Measurements from ENCODE around the gene DOK5.
"Not testable (repeated sequence)": the region's sequence is repeated elsewhere in the genome, so short reads cannot be mapped to it uniquely, and the experiment has no call there.

DOK5 gene

DNA sequence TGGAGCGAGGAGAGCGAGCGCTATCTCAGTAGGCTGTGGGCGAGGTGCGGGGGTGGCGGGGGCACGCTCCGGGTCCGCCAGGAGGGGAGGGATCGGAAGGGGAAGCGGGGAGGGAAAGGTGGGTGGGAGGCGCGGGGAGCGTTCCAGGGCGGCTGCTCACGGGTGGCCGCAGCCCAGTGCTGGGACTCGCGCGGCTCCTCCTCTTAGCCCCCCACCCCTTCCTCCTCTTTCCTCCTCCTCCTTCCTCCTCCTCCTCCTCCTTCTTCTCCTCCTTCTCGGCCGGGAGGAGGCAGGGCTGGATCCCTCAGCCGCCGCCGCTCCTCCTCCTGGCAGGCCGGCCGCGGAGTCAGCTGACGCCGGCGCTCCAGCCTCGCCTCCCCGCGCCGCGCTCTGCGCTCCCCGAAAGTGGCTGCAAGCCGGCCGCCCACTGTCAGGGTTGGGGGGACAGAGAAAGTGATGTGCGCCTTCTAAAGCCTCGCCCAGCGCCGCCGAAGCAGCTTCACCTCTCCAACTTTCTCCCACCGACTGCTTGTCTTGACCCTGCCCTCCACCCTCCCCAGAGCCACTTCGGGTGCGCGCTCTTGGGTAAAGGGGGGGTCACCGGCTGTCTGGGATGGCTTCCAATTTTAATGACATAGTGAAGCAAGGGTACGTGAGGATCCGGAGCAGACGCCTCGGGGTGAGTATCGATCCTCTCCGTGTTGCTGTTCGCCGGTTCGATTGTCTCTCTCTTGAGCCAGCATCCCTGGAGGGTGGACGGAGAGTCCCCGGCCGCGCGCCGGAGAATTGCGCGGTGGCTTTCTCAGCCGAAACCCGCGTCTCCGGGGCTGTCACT lies at the start of gene DOK5:
TSS of gene DOK5 (plus strand) at position 260 of the 835 bp plus-strand sequence. CDS start at position 614, 354 bp downstream.
- peak; percentile 87 for DNase-seq

DNA sequence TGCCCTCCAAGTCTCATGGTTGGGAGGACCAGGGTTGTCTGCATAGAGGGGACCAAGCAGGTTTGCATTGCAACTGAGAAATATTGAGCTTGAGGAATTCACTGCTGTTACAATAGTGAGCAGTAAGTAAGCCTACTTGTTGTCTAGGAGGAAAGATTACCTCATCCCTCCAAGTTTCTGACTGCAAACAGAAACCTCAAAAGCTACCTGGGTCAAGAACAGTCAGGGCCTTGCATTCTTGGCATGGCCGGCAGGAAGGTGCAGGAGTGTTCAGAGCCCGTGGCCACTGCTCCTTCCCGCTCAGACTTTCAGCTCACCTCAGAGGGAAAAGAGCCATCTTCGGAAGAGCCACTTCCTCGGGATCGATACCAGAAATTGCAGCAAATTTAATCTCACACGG lies 46.0 kb upstream of the DOK5 start:
- DNase-seq = no peak

DNA sequence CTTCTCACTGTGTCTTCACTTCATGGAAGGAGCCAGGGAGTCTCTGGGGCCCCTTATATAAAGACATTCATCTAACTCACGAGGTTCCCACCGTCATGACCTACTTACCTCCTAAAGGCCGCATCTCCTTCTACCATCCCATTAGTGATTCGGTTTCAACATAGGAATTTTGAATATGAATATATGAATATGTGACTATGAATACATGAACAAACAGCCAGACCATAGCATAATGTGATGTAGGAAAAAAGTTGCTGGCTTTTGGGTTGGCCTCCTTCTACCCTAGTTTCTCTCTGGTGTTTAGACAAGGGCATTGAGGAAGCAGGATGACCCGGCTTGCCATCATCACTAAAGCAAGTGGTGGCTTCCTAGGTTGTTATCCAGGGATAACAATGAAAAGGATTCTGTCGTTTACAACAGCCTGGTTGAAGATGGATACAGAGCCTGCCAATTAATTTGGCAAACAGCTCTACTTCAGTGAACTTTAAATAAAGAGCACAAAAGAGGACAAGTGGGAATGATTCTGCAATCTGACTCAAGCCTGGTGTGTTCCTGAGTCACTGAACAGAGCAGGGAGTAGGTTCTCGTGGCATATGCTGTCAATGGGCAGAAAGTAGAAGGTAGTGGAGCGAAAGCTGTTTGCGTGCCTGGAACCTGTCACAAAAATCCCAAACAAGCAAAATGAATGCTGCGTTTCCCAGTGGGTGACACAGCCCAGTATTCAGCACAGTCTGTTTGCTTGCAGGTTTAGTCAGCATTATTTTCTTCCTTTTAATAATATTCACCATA lies 44.0 kb upstream of the DOK5 start:
- no peak for DNase-seq

DNA sequence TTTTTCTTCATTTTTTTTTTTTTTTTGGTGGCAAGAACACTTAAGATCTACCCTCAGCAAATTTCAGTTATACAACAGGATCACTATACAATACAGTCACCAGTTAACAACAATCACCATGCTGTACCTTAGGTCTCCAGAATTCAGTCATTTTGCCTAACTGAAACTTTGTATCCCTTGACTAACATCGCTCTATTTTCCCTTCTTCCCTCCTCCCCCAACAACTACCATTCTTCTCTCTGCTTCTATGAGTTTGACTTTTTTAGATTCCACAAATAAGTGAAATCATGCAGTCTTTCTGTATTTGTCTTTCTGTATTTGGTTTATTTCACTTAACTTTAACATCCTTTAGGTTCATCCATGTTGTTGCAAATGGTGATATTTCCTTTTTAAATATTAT lies 42.4 kb upstream of the DOK5 start:
- DNase-seq = no peak

DNA sequence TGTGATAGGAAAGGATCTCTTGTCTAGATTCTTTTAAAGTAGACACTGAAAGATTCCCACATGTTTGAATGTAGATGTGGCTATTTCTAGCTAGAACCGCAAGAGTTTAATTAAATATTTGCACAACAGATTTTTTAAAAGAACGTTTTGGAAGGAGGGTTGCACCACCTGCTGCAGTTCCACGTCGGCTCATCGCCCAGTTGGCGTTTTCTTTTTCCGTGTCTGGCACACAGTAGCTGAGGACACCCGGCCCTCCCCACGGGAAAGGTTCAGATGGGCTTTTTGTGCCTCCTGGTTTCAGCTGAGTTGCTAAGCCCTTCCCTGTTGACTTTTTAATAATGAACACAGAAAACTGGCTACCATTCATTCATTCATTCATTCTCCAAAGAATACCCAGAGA lies 41.8 kb upstream of the DOK5 start:
- peak; percentile 47 for DNase-seq

DNA sequence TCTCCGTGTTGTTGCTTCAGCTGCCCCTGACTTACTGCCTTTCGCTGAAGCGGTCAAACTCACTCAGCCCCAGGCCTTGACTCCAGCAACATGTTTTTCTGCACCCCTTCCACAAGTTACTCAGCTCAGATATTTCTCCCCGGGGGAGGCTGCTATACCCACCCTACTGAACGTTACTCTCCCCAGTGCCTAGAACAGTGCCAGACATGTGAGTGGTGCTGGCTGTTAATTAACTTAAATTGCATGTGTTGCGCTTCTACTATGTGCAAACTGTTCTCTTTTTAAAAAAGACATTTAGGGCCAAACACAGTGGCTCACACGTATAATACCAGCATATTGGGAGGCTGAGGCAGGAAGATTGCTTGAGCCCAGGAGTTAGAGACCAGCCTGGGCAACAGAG lies 41.2 kb upstream of the DOK5 start:
- no peak for DNase-seq

DNA sequence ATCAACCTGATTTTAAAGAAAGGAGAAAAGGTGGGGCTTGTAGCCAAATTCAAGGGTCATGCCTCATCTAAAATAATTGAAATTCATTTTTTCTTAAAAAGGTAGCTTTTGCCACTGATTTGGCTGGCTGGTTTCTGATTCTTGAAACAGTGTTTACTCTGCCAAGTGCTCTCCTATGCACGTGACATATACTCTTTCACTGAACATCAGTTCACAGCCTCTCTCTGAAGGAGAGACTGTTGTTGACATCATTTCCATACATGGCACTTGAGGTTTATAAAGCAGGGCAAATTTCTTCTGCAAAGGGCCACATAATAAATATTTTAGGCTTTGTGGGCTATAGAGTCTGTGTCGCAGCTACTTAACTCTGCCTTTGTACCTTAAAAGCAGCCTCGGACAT lies 40.4 kb upstream of the DOK5 start:
- DNase-seq = no peak

DNA sequence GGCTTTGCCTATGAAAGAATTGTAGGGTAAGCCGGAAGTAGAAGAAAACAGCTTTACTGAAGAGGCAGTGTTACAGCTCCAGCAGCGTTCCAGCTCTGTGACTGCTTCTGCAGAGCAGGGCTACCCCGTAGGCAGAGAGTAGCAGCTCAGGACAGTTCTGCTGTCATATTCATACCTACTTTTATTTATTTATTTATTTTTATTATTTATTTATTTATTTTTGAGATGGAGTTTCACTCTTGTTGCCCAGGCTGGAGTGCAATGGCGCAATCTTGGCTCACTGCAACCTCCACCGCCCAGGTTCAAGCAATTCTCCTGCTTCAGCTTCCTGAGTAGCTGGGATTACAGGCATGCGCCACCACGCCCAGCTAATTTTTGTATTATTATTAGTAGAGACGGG lies 39.0 kb upstream of the DOK5 start:
- not testable (repeated sequence) for DNase-seq

DNA sequence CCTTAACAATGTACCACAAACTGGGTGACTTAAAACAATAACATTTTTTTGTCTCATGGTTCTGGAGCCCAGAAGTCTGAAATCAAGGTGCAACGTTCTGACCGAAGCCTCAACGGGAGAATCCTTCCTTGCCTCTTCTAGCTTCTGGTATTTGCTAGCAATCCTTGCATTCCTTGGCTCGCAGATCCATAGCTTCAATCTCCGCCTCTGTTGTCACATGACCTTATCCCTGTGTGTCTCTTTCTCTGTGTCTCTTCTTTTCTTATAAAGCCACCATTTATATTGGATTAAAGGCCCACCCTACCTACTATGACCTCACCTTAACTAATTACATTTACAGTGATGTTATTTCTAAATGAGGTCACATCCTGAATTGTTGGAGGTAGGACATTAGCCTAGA lies 37.2 kb upstream of the DOK5 start:
- no peak for DNase-seq

DNA sequence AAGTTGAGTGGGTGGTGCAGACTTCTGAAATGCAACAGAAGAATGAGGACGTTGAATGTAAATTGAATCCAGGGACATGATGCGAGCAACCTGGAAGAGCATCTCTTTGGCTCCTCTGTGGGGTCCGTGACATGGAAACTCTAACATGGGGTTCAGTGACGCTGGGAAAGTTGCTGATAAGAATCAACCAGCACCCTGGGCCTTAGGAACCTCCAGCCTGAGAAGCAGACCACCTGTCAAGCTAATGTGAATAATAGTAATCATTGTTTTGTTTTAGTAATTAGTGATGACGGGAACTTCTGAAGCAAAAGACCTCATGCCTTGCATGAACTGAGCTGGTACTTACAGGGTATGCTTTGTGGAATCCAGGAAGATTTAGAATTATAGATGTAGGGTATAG lies 25.2 kb upstream of the DOK5 start:
- DNase-seq = no peak

DNA sequence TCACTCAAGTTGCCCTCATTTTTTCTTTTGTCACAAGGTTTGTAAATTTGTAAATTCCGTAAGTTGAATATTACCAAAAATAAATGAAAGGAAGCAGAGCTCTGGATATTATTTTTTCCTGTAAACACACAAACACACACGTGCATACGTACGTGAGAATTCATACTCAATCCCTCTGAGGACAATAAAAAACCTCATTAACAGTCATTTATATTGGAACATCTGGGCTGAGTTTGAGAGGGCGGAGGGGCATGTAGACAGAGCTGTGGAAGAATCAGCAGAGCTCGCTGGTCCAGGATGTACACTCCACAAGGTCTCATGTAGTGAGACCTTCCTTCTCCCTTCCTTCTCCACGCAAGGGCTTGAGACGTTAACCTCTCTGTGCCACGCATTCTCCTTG lies 24.2 kb upstream of the DOK5 start:
- no peak for DNase-seq

DNA sequence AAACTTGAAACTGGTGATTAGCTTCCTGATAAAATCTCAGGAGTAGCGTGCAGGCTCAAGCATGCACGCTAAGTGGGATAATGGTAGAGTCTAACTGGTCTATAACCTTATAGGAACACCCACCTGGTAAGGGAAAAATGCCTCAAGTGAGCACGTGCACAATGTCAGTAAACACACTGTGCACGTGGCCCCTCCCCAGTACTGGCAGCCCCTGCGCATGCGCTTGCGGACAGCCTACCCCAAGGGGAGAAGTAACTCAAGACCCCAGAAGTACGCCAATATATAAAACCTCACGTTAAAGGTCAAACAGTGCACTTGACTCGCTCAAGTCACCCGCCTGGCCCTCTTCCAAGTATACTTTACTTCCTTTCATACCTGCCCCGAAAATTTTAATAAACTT lies 23.1 kb upstream of the DOK5 start:
- DNase-seq = no peak

DNA sequence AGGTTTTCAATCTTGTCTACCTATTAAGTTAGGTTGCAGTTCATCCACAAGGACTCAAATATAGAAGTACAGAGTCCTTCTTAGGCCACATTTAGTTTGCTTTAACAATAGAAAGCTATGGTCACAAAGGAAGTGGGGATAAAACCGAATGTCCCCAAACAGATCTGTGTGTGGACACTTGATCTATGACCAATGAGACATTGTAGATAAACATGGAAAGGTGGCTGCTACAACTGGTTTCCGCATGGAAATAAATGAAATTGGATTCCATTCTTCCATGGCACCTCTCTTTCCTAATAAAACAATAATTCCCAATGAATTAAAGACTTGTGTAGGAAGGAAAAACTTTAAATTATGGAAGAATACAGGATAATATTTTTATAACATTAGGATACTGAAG lies 20.4 kb upstream of the DOK5 start:
- DNase-seq = no peak

DNA sequence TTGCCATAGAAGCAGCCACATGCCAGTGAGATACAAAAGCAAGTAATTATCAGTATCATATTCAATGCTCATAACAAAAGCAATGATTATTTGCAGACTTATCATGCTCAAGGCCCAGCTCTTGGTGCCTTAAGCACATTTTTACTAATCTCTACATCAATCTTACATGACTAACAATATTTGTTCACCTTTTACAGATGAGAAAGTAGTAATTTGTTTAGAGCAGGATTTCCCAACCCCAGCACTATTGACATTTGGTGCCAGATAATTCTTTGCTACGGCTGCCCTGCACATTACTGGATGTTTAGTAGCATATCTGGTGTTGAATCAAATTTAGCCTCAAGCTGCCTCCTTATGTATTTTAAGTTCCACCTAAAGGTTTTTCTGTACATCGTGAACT lies 19.0 kb upstream of the DOK5 start:
- no peak for DNase-seq

DNA sequence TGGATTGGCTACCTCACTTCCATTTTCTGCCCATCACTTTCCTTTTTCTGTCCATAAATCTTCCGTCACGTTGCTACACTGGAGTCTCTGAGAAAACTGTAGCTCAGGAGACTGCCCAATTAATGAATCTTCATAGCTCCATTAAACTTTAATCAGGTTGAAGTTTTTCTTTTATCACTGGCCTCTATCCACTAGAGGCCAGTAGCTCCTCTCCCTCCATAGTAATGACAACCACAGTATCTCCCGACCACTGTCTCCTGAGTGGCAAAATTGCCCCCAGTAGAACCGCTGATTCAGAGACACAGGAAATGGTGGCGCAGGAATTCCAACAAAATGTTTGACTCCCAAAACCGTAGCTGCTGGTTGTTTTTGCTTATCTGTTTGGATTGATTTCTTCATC lies 18.4 kb upstream of the DOK5 start:
- DNase-seq = no peak

DNA sequence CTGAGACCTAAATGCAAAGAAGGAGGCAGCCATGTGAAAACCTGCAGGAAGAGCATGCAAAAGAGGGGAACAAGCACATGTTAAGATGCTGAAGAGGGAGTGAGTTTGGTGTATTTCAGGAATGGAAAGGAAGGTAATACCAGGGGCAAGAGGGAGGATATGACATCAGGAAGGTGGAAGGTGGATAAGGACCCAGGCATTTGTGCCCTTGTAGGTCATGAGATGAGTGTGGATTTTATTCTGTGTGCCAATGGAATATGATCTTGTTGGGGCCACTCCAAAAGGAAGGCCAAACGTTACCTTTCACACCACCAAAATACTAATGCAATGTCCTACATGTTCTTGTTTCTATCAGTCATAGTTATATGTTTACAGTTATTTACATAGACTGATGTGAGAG lies 17.2 kb upstream of the DOK5 start:
- no peak for DNase-seq

DNA sequence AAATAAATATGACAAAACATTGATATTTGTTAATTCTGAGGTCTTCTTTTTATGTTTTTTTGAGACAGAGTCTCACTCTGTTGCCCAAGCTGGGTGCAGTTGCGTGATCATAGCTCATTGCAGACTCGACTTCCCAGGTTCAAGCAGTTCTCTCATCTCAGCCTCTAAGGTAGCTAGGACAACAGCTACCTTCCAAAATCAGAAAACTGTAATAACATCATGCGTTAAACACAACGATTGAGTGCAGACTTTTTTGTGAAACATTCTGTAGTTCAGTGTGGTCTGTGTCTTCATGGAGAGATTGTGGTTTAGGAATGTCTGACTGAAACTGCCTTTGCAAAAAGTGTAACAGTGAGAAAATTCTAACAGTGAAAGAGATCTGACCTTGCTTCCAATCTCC lies 16.1 kb upstream of the DOK5 start:
- DNase-seq = no peak

DNA sequence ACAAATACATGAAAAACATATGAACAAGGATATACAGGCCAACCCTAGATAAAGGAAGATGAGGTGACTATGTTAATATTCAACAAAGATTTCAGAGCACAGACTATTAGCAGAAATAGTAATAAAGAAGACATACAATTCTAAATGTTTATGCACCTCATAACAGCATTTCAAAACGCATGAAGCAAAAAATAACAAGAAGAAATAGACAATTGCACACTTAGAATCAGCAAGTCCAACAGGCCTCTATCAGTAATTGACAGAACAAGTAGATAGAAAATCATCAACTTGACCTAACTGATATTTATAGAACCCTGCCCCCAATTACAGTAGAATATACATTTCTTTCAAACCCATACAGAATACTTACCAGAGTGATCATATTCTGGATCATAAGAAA lies 11.4 kb upstream of the DOK5 start:
- no peak for DNase-seq

DNA sequence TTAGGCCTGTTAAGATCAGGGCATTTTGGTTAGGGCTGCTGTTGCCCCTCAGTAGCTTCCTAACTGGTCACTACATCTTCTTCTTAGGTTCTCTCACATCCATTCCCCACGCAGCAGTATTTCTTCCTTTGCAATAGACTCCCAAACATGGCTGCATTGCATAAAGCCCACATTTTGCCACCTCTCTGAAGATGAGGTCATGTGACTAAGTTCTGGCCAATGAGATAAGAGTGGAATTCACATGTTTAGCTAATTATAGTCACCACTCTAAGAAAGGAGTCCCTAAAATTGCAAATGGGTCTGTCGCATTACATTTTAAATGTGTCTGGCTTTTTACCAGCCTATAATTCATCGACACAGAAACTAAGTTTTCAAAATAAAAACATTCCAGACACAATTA lies 9.3 kb upstream of the DOK5 start:
- no peak for DNase-seq

DNA sequence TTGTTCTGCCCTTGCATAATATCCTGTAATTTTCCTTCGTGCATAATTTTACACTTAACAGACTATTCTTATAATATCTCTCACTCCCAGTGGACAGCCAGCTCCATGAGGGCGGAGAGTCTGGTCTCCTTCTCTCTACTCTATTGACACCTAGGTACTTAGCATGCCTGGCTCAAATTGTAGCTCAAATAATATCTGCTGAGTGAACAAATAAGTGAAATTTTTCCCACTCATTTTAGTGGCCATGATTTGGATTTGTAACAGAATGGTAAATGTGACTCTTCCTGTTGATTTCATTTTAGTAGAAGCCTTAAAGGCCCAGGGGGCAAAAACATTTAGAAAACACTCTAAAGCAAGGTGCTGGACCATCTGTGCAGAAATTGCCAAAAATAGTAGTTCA lies 7.8 kb upstream of the DOK5 start:
- no peak for DNase-seq

DNA sequence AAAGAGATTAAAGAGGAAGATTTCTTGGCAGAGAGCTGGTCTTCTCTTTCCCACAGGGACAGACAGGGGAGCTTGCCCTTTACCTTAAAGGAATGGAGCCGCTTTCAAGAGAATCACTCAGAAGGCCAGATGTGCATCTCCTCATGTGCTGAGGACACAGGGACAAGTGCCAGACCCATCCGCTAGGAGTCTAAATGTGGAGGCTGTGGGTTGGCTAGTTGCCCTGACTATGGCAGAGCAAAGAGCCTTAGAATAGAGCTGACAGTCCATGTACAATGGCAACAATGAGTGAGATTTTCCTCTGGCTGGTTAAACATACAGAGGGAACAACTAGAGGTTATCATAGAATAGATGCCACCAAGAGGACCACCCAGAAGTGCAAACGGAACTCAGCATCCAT lies 7.3 kb upstream of the DOK5 start:
- DNase-seq = peak; percentile 44

DNA sequence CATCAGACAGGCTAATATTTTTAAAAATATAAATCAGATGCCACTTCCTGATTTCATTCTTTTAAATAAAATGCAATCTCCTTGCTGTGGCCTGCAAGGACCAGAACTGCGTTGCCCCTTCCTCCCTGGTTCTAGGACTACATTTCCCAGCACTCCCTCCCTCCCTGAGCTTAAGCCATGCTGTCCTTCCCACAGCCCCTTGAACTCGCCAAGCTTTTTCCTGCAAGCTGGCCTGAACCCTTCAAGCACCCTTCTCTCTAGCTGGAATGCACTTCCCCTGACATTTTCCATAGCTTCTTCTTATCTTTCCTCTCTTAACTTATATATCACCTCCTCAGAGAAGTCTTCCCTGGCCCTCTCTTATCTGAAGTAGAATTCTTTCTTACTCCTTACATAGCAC lies 6.1 kb upstream of the DOK5 start:
- no peak for DNase-seq

DNA sequence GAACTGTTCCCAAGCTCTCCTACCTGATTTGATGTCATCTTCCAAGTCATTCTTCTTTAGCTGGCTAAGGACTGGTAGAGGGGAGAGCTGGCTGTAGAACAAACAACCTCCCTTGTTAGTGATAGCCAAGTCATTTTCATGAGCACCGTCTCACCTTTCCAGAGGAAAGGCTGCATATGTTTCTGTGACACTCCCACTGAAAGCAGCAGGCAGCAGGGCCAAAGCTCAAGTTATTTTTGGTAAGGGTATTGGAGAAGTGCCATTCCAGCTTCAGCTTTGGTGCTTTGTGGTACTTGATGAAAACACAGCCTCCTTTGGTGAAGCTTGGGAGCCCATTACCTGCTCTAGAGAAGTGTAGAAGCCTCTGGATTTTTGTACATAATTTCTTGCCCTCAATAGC lies 5.4 kb upstream of the DOK5 start:
- no peak for DNase-seq

DNA sequence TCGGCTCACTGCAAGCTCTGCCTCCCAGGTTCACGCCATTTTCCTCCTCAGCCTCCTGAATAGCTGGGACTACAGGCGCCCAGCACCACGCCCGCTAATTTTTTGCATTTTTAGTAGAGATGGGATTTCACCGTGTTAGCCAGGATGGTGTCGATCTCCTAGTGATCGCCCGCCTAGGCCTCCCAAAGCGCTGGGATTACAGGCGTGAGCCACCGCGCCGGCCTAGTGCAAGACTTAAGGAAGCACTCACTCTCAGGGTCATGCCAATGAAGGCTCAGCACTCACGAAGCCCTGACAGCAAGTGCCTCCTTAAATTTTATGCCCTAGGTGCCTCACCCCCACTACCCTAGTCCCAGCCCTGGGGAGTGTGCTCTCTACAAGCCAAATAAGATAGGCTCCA lies 4.7 kb upstream of the DOK5 start:
- no peak for DNase-seq

DNA sequence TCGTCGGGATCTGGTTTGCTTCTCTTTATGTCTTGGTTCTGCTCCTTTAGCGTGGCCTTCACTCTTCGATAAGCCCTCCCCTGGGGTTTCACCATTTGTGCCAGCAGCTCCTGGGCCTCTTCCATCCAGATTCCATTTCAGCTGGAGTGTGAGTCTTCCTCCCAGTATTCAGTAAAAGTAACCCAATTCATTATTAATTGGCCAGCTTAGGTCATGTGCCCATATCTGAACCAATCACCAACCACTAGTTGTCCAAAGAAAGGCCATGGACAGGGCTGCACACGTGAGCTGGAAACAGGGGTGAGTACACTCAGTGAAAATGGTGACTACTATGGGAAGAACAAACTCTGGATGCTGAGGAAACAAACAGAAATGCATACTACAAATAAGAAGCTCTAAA lies 2.8 kb upstream of the DOK5 start:
- DNase-seq = no peak
